HepG2 (cell line): ENCODE results near the gene LCE3A. TPM values are rescaled to one million over a fixed set of nuclear protein-coding genes. Genes with fewer than 3 reads are reported as not detected.

Source experiments
- ATF3 ChIP-seq: sonication (generic); formaldehyde crosslinking; IDR thresholded peaks from 2 replicates; pipeline ENCODE4 v1.4.0; 2020; ENCODE audit warnings: missing genetic modification reagents
- GMEB2 ChIP-seq: IDR thresholded peaks from 2 replicates; pipeline ENCODE4 v1.6.1; 2016; ENCODE audit warnings: missing biosample characterization, missing genetic modification reagents, low read depth
- RAD21 ChIP-seq: fragments of 450-650 bp; formaldehyde crosslinking; IDR thresholded peaks from 2 replicates; pipeline ENCODE4 v1.5.0; 2020; ENCODE audit warnings: mild to moderate bottlenecking
- ZBTB44 ChIP-seq: sonication (generic); formaldehyde crosslinking; IDR thresholded peaks from 2 replicates; pipeline ENCODE4 v1.4.0; 2020; ENCODE audit warnings: missing genetic modification reagents
- ZNF143 ChIP-seq: sonication (generic); formaldehyde crosslinking; IDR thresholded peaks from 2 replicates; pipeline ENCODE4 v1.4.0; 2020; ENCODE audit warnings: missing genetic modification reagents
- polyA plus RNA-seq, 8 experiments: library from polyadenylated mRNA; depleted of rRNA in 3 of 8; stranded (reverse) in 7 of 8; unstranded in 1 of 8; fragments of >200 nt; fragmentation: Illumina TruSeq in 4 of 8; extraction: Trizol in 4 of 8; gene quantifications; 2 replicates each; pipeline versions ENCODE4 v1.2.1 to v1.2.3, GENCODE V29; 2011 to 2016; ENCODE audit warnings: low read depth in 4 of 8, missing spikeins in 1 of 8, mixed read lengths in 1 of 8; ENCODE audit not compliant: insufficient read depth in 1 of 8
- total RNA-seq, 5 experiments: library from RNA; depleted of rRNA; stranded (reverse); fragments of >200 nt; fragmentation: Illumina TruSeq; extraction: Trizol; gene quantifications; 2 replicates each; pipeline ENCODE4 v1.2.3, GENCODE V29; 2016; ENCODE audit warnings: low read depth in 1 of 5
- TF ChIP-seq, protein P1 (sequence below), 2 experiments: fragments of 450-650 bp in 1 of 2; sonication (generic) in 1 of 2; formaldehyde crosslinking in 1 of 2; IDR thresholded peaks; 2 replicates each; pipeline versions ENCODE4 v1.6.1 to v1.8.0; 2016 to 2022; ENCODE audit warnings: antibody characterized with exemption in 1 of 2, mild to moderate bottlenecking in 1 of 2, missing genetic modification reagents in 1 of 2

The LCE3A gene
- total and polyA plus RNA-seq, 2 of the 13 experiments (the other 11 are each of a cell fraction or from before 2014, with no cell fraction given), result not detected

GRCh38 chr1:152643945-152644344 is 21.0 kb upstream of the LCE3A start (continued):
- TF ChIP-seq, protein P1, sequence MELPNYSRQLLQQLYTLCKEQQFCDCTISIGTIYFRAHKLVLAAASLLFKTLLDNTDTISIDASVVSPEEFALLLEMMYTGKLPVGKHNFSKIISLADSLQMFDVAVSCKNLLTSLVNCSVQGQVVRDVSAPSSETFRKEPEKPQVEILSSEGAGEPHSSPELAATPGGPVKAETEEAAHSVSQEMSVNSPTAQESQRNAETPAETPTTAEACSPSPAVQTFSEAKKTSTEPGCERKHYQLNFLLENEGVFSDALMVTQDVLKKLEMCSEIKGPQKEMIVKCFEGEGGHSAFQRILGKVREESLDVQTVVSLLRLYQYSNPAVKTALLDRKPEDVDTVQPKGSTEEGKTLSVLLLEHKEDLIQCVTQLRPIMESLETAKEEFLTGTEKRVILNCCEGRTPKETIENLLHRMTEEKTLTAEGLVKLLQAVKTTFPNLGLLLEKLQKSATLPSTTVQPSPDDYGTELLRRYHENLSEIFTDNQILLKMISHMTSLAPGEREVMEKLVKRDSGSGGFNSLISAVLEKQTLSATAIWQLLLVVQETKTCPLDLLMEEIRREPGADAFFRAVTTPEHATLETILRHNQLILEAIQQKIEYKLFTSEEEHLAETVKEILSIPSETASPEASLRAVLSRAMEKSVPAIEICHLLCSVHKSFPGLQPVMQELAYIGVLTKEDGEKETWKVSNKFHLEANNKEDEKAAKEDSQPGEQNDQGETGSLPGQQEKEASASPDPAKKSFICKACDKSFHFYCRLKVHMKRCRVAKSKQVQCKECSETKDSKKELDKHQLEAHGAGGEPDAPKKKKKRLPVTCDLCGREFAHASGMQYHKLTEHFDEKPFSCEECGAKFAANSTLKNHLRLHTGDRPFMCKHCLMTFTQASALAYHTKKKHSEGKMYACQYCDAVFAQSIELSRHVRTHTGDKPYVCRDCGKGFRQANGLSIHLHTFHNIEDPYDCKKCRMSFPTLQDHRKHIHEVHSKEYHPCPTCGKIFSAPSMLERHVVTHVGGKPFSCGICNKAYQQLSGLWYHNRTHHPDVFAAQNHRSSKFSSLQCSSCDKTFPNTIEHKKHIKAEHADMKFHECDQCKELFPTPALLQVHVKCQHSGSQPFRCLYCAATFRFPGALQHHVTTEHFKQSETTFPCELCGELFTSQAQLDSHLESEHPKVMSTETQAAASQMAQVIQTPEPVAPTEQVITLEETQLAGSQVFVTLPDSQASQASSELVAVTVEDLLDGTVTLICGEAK (IDR thresholded peaks at IDR 0.05), result no peak
- TF ChIP-seq, protein P1 (CRISPR knock-in tag; IDR thresholded peaks at IDR 0.05), result no peak
- TF ChIP-seq ZNF143 (no peak), RAD21 (CRISPR knock-in tag) (no peak), ATF3 (CRISPR knock-in tag) (no peak), GMEB2 (no peak), ZBTB44 (no peak)
